Endothelial cell of umbilical vein (primary cell): ENCODE measurements around the gene ZNF618. TPM values are rescaled to one million over a fixed set of nuclear protein-coding genes. Genes with fewer than 3 reads are reported as not detected.

ENCODE experiments used
- BruUV-seq: library from RNA; stranded (reverse); fragments of 400-500 nt; replicated peaks from 2 replicates; lab custom pipeline; 2021; lab: Mats Ljungman, UMichigan
- CTCF ChIA-PET: fragments of 300-600, 350-600 bp; sonication (Branson Sonifier 250); formaldehyde crosslinking; loops from one replicate; lab custom pipeline; 2021; ENCODE audit warnings: antibody characterized with exemption, inconsistent platforms; lab: Charles Lee
- POLR2A ChIA-PET: fragments of 300-600, 350-600 bp; sonication (Branson Sonifier 250); formaldehyde crosslinking; loops from one replicate; lab custom pipeline; 2021; ENCODE audit warnings: antibody characterized with exemption, inconsistent platforms; lab: Charles Lee
- DNase-seq: peaks from one replicate; pipeline ENCODE4 v3.0.0-alpha.2; 2011; ENCODE audit warnings: low read depth, low spot score
- FAIRE-seq: peaks from 2 replicates; lab custom pipeline; 2011; peaks lifted over from hg19 to GRCh38; lab: Jason Lieb, UNC
- H2AFZ ChIP-seq: 2 replicates; pipeline ENCODE4 v1.6.0; 2012; ENCODE audit warnings: low read depth, low read length, control low read depth, inconsistent platforms
- H3K27ac ChIP-seq: 2 replicates; pipeline ENCODE4 v1.5.1; 2011; ENCODE audit warnings: low read depth, mild to moderate bottlenecking, control low read depth, low read length, moderate library complexity; ENCODE audit not compliant: insufficient read depth
- H3K27me3 ChIP-seq, 2 experiments: 2 replicates each; pipeline versions ENCODE4 v1.6.0 to v1.6.1; 2011; ENCODE audit warnings: low read length in 2 of 2, mixed read lengths in 1 of 2; ENCODE audit not compliant: control insufficient read depth in 2 of 2, insufficient read depth in 2 of 2
- H3K36me3 ChIP-seq, 2 experiments: 2 replicates in 1 of 2; 3 replicates in 1 of 2; pipeline ENCODE4 v1.5.1; 2011; ENCODE audit warnings: low read length in 2 of 2, mild to moderate bottlenecking in 1 of 2, moderate library complexity in 1 of 2; ENCODE audit not compliant: control insufficient read depth in 2 of 2, insufficient read depth in 2 of 2; ENCODE audit errors: extremely low read depth in 1 of 2
- H3K4me1 ChIP-seq: 3 replicates; pipeline ENCODE4 v1.5.1; 2011; ENCODE audit warnings: mild to moderate bottlenecking, low read length; ENCODE audit not compliant: control insufficient read depth, insufficient read depth; ENCODE audit errors: extremely low read depth
- H3K4me2 ChIP-seq: 2 replicates; pipeline ENCODE4 v1.6.1; 2011; ENCODE audit warnings: low read length, control low read depth, mixed read lengths; ENCODE audit not compliant: insufficient read depth
- H3K4me3 ChIP-seq, 3 experiments: fragments of 200-600 bp in 1 of 3; sonication (generic), shearing (Covaris generic) in 1 of 3; replicated peaks in 1 of 3; 2 replicates each; pipeline ENCODE4 v1.5.1; 2011 to 2016; ENCODE audit warnings: control low read depth in 3 of 3, low read length in 3 of 3, mild to moderate bottlenecking in 2 of 3, inconsistent platforms in 1 of 3, low read depth in 1 of 3, moderate library complexity in 1 of 3; ENCODE audit not compliant: insufficient read depth in 1 of 3
- H3K79me2 ChIP-seq: 2 replicates; pipeline ENCODE4 v1.6.0; 2012; ENCODE audit warnings: low read length, inconsistent platforms; ENCODE audit not compliant: control insufficient read depth, insufficient read depth
- H3K9ac ChIP-seq: replicated peaks from 2 replicates; pipeline ENCODE3; 2011; ENCODE audit warnings: low read length, control low read depth; ENCODE audit not compliant: insufficient read depth; ENCODE audit errors: extremely low read depth
- H3K9me1 ChIP-seq: replicated peaks from 3 replicates; pipeline ENCODE4 v1.6.0; 2011; ENCODE audit warnings: mild to moderate bottlenecking, low read length; ENCODE audit not compliant: control insufficient read depth, insufficient read depth; ENCODE audit errors: extremely low read depth
- H3K9me3 ChIP-seq: replicated peaks from 2 replicates; pipeline ENCODE4 v1.5.1; 2012; ENCODE audit warnings: low read length, inconsistent platforms; ENCODE audit not compliant: control insufficient read depth, insufficient read depth
- H4K20me1 ChIP-seq: replicated peaks from 2 replicates; pipeline ENCODE3; 2011; ENCODE audit warnings: mild to moderate bottlenecking, low read length; ENCODE audit not compliant: control insufficient read depth, insufficient read depth; ENCODE audit errors: extremely low read depth
- CTCF ChIP-seq, 2 donors: IDR thresholded peaks; 1 replicate in 1 of 2; 2 replicates in 1 of 2; pipeline ENCODE4 v1.5.1; 2011; ENCODE audit warnings: low read length in 2 of 2, mild to moderate bottlenecking in 2 of 2, moderate library complexity in 2 of 2, control low read depth in 1 of 2, inconsistent platforms in 1 of 2, low read depth in 1 of 2; ENCODE audit not compliant: insufficient read depth in 1 of 2; ENCODE audit errors: extremely low read depth in 1 of 2
- EZH2 ChIP-seq: IDR thresholded peaks from 2 replicates; pipeline ENCODE4 v1.6.1; 2012; ENCODE audit warnings: borderline replicate concordance, low read depth, mild to moderate bottlenecking, moderate library complexity, low read length, inconsistent platforms; ENCODE audit not compliant: severe bottlenecking
- FOS ChIP-seq: IDR thresholded peaks from 2 replicates; pipeline ENCODE4 v1.6.1; 2011; ENCODE audit warnings: mild to moderate bottlenecking, low read length, moderate library complexity, borderline replicate concordance; ENCODE audit not compliant: insufficient read depth
- GATA2 ChIP-seq: IDR thresholded peaks from 2 replicates; pipeline ENCODE4 v1.7.0; 2011; ENCODE audit warnings: low read depth, mild to moderate bottlenecking, moderate library complexity, mixed read lengths, low read length; ENCODE audit not compliant: insufficient read length, insufficient read depth
- JUN ChIP-seq: IDR thresholded peaks from 2 replicates; pipeline ENCODE4 v1.6.1; 2011; ENCODE audit warnings: borderline replicate concordance, low read depth; ENCODE audit not compliant: insufficient read length, insufficient read depth
- MAX ChIP-seq: IDR thresholded peaks from 2 replicates; pipeline ENCODE4 v1.6.1; 2011; ENCODE audit not compliant: insufficient read depth, insufficient read length
- MYC ChIP-seq: IDR thresholded peaks from one replicate; pipeline ENCODE4 v1.6.1; 2011; ENCODE audit warnings: mild to moderate bottlenecking, low read depth, low read length
- POLR2A ChIP-seq: IDR thresholded peaks from 2 replicates; pipeline ENCODE4 v1.6.1; 2012; ENCODE audit warnings: low read depth, mild to moderate bottlenecking, control low read depth, low read length
- POLR2AphosphoS5 ChIP-seq: IDR thresholded peaks from 2 replicates; pipeline ENCODE4 v1.6.1; 2012; ENCODE audit warnings: low read depth, mild to moderate bottlenecking, control low read depth, low read length, moderate library complexity; ENCODE audit not compliant: insufficient read depth
- dilution Hi-C: fragments of 300-500 bp; cut with MboI; formaldehyde crosslinking; loops from one replicate; pipeline ENCODE4 v1.15.0; 2019; ENCODE audit warnings: low sequenced_read_pairs; ENCODE audit not compliant: extremely low pct_ligation_motif_present
- intact Hi-C: fragments of 100-400 bp; cut with micrococcal nuclease; formaldehyde crosslinking; loops from one replicate; pipeline ENCODE4 v1.10.0; 2022
- polyA plus RNA-seq, 4 experiments: library from polyadenylated mRNA; depleted of rRNA in 3 of 4; stranded (reverse) in 3 of 4; unstranded in 1 of 4; fragments of >200 nt; gene quantifications; 2 replicates each; pipeline versions ENCODE4 v1.2.1 to v1.2.3, GENCODE V29; 2011 to 2012; ENCODE audit warnings: missing spikeins in 1 of 4
- total RNA-seq: library from RNA; stranded (reverse); gene quantifications from 2 replicates; pipeline ENCODE4 v1.2.3, GENCODE V29; 2021

Gene ZNF618
- total and polyA plus RNA-seq, 2 donors (not counting 3 experiments of a cell fraction or from before 2014, with no cell fraction given): 22.6 to 80.3 TPM

DNA sequence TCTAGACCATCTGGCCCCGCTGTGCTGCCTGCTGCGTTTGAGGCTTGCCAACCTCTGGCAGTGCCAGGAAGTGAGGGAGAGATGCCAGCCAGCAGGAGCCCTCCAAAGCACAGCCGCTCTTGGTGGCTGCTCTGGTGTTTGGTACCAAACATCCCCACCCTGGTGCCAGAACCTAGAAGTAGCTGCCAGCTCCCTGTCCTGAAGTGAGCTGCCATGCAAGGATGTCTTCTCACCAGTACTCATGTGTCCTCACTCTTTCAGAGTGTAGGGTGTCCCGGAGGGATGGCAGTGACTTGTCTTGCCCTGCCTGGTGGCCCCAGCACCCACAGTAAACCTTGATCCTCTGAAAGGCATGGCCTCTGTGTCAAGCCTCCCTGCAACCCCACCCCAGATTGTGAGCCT, 158.6 kb downstream of the ZNF618 start:
- no peak overlapping the region for H2AFZ ChIP-seq
- H3K79me2 ChIP-seq: no peaks in the 10 kb centered on the region
- TF ChIP-seq EZH2: no peak
- TF ChIP-seq CTCF (IDR thresholded peaks at IDR 0.05; ENCODE audit: extremely low read depth in 1 of 2, insufficient read depth in 1 of 2, low read depth in 1 of 2, low read length in 2 of 2): no peak
- H3K27ac ChIP-seq: no peak overlapping the region
- H3K4me3 ChIP-seq: no peak overlapping the region
- no peaks in the 10 kb centered on the region for H3K27me3 ChIP-seq
- H3K9ac ChIP-seq: no peak overlapping the region
- FAIRE-seq (no peak), DNase-seq (no peak)
- no TSS peak for BruUV-seq
- no peak overlapping the region for H3K4me2 ChIP-seq
- POLR2A ChIA-PET: no interaction called here
- H3K4me1 ChIP-seq: peaks cover under 1% of the 10 kb centered on the region
- peaks cover 36 to 62% of the 10 kb centered on the region in 2 experiments for H3K36me3 ChIP-seq
- dilution Hi-C loops (no loop called here), intact Hi-C loops (no loop called here)
- CTCF ChIA-PET: no interaction called here
- no peaks in the 10 kb centered on the region for H3K9me1 ChIP-seq
- H3K9me3 ChIP-seq: no peaks in the 10 kb centered on the region
- H4K20me1 ChIP-seq: no peaks in the 10 kb centered on the region

DNA sequence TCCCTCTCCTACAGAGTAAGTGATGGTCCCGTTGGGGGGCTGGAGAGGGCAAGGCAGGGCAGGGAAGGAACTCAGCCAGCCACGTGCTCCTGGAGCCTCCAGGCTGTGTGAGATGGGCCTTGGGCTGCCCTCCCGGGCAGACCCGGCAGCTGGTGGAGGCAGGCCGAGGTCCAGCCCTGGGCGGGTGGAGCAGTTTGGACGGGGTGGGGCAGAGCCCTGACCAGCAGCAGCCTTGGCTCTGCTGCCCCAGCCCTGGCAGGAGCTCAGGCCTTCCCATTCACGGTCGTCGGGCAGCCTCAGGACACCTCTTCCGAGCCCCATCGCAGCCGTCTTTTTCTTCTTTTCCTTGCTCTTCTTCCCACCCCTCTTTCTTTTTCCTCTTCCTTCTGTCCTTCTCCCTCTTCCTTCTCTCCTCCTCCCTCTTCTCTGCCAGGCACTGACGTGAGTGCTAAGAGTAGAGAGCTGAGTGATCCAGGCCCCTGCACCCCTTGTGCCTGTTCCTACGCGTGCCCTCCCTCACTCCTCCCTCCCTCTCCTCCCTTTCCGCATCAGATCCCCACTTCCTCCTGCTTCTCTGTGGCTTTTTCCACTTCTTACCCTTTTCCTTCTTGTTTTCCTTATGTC, 159.2 kb downstream of the ZNF618 start:
- no peak overlapping the region for H3K4me2 ChIP-seq
- POLR2A ChIA-PET: no interaction called here
- H3K4me1 ChIP-seq: no peaks in the 10 kb centered on the region
- no peaks in the 10 kb centered on the region for H3K27me3 ChIP-seq
- H3K4me3 ChIP-seq: no peak overlapping the region
- no peaks in the 10 kb centered on the region for H4K20me1 ChIP-seq
- intact Hi-C loops (no loop called here), dilution Hi-C loops (no loop called here)
- TF ChIP-seq POLR2A: no peak
- TF ChIP-seq FOS: no peak
- no peak for TF ChIP-seq POLR2AphosphoS5
- TF ChIP-seq MAX: no peak
- no peak for TF ChIP-seq MYC
- TF ChIP-seq CTCF (IDR thresholded peaks at IDR 0.05; ENCODE audit: extremely low read depth in 1 of 2, insufficient read depth in 1 of 2, low read depth in 1 of 2, low read length in 2 of 2): no peak
- TF ChIP-seq EZH2: no peak
- TF ChIP-seq GATA2: no peak
- no peak for TF ChIP-seq JUN
- no TSS peak for BruUV-seq
- H3K36me3 ChIP-seq: peaks cover 36 to 63% of the 10 kb centered on the region in 2 experiments
- FAIRE-seq: no peak
- no peaks in the 10 kb centered on the region for H3K9me1 ChIP-seq
- H3K79me2 ChIP-seq: no peaks in the 10 kb centered on the region
- CTCF ChIA-PET: interaction anchor here (1.2 kb wide), 1 partner anchor 298 kb away, joined by 5 read pairs; no protein-coding TSS in a partner anchor
- no peak overlapping the region for H2AFZ ChIP-seq
- no peak overlapping the region for H3K27ac ChIP-seq
- no peaks in the 10 kb centered on the region for H3K9me3 ChIP-seq
- no peak overlapping the region for H3K9ac ChIP-seq
- no peak for DNase-seq
